SU-DHL-6 (cell line): ENCODE measurements around the gene ADCY3.

Source experiments
- CTCF ChIP-seq: fragments of 200-600 bp; sonication (generic); IDR thresholded peaks from one replicate; pipeline ENCODE4 v1.5.1; 2017; ENCODE audit warnings: antibody characterized with exemption, mild to moderate bottlenecking, low read length, moderate library complexity; ENCODE audit not compliant: insufficient read depth, poor library complexity, severe bottlenecking
- EZH2phosphoT487 ChIP-seq: fragments of 200-600 bp; sonication (generic), shearing (Covaris generic); conservative IDR thresholded peaks from 2 replicates; pipeline ENCODE4 v1.6.1; 2018; ENCODE audit warnings: mild to moderate bottlenecking, antibody characterized with exemption, low read length, moderate library complexity, mixed read lengths

GRCh38 chr2:24915175-24915574 is 4.9 kb downstream of the ADCY3 start:
- TF ChIP-seq CTCF (no peak), EZH2phosphoT487 (no peak)
